HG03280 (cell line): Measurements from ENCODE around the gene GLRX.
"Not testable (repeated sequence)": the region's sequence is repeated elsewhere in the genome, so short reads cannot be mapped to it uniquely, and the experiment has no call there.

Experiments used
- ATAC-seq: cut with Tn5 transposase; IDR thresholded peaks from one replicate; pipeline ENCODE4 v1.9.1; 2021; ENCODE audit warnings: mild to moderate bottlenecking, moderate library complexity; ENCODE audit not compliant: unreplicated experiment

Gene GLRX

DNA sequence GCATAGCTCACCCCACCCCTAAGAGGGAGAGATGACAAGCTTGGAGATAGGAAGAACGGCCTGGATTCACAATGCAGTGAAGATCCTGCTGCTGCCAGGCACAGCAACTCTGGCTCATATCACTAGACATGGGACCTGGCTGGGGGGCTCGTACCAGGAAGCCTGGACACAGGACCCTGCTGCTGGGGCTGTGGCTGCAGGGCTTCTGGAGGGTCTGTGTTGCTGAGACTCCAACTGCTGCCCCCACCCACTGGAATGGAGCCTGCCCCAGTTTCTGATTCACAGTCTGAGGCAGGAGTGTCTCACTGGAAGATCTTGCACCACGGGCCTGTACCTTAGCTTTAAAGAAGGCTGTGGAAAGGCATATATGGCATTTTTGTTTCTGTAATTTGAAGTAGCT is 31.0 kb upstream of the GLRX start:
- ATAC-seq, result no peak

DNA sequence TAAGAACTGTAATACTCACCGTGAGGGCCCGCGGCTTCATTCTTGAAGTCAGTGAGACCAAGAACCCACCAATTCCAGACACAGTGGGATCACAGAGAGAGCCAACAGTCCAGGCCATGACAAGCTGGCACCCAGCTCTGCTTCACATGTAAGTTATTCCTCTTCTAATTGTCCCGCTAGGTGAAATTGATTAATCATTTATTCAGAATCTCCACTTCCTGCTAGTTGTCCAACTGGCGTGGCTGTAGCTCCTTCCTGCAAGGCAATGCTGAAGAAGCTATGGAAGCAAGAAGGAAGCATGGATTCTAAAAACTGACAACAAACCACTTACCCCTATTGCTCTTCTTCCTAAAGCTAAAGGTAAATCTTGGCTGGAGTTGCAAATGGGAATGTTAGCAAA is 30.0 kb upstream of the GLRX start:
- ATAC-seq, result no peak

DNA sequence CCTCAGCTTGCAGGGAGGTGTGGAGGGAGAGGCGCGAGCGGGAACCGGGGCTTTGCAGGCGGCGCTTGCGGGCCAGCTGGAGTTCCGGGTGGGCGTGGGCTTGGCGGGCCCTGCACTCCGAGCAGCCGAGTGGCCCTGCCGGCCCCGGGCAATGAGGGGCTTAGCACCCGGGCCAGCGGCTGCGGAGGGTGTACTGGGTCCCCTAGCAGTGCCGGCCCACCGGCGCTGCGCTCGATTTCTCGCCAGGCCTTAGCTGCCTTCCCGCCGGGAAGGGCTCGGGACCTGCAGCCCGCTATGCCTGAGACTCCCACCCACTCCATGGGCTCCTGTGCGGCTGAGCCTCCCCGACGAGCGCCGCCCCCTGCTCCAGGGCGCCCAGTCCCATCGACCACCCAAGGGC is 28.6 kb upstream of the GLRX start:
- ATAC-seq, result not testable (repeated sequence)

DNA sequence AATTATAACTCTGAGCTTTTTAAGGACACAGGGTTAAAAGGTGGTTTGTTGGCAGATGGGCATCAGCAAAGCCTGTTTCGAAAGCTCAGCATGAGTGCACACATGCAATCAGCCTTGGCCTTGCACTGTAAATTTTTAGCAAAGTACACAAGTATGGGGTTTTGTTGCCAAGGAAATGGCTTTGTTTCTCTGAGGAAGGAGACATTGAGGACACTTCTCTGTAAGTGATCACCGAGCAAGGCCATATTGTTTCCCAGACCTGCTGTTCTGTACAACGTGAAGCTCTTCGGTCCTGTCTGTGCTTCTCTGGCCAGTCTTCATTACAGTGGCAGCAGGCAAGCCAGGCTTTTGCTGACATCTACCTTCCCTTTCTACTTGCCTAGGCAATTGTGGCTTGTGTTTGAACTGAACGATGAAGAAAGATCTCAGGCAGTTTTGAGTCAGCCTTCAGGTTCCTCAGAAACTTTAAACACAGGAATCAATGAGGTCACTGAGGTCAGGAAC is 27.9 kb upstream of the GLRX start:
- ATAC-seq, result no peak

DNA sequence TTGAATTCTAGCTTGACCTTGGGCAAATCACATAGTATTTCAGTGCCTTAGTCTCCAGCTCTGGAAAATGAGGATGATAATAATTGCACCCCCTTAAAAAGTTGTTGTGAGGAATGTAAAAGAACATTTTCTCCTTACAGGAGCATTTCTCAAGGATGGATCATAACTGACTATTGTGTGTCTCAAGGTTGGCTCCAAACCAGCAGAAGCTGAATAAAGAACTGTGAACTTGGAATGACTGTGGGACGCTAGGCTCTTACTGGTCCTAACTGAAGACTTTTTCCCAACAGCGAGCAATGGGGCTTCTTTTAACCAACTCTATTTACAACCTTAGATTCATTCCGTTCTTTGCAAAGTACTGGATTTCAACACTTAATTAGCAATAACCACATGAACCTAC is 26.2 kb upstream of the GLRX start:
- ATAC-seq, result no peak

DNA sequence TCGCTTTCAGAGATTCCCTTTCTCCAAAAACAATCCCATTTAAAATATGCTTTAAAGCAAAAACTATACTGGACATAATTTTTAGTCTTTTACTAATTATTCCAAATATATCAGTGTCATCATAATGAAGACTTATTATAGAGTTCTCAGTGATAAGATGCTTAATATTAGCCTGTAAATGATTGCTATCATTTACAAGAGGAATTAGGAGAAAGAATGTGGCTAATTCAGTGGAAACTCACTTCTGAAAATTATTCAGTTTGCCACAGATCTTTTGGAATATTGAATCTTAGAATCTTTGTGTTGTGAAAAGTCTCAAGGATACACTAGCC is 24.7 kb upstream of the GLRX start:
- ATAC-seq, result no peak

DNA sequence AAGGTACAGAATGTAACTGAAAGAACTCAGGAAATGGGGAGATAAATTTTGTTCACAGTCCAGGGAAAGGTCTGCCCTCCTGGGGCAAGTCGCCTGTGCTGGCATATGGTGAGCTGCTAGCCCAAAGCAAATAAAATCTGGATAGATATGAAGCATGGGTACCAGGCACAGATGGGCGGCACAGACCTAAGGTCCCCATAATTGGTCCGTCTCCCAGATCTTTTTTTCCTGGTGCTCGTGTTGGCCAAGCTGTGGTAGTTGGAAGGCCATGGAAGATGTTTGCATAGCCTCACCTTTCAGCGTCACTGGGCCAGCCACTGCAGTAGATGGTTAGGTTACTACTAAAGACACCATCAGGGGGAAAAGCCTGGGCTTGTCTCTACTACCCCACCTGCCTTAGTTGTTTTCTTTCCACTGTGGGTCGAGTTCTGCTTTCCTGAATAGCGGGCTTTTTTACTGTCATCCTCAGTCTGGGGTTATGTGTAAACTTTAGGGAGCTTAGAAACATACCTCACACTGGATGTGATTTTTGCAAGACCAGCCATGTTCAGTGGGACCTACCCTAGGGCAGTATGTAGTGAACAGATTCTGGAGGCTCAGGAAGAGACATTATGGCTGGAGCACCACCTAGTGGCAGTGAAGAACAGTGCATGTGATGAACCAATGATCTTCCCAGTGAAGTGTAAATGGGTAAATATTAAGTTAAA is 24.2 kb upstream of the GLRX start:
- ATAC-seq, result peak; percentile 64

DNA sequence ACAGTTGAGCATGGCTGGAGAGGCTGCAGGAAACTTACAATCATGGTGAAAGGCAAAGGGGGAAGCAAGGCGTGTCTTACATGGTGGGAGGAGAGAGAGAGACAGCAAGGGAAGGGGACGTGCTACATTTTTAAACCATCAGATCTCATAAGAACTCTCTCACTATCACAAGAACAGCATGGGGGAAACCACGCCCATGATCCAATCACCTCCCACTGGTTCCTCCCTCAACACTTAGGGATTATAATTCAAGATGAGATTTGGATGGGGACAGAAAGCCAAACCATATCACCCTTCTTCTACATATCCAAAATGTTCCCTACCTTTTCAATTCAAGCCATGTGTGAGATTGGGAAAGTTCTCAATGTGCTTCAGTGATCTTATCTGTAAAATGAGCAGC is 22.9 kb upstream of the GLRX start:
- ATAC-seq, result no peak

DNA sequence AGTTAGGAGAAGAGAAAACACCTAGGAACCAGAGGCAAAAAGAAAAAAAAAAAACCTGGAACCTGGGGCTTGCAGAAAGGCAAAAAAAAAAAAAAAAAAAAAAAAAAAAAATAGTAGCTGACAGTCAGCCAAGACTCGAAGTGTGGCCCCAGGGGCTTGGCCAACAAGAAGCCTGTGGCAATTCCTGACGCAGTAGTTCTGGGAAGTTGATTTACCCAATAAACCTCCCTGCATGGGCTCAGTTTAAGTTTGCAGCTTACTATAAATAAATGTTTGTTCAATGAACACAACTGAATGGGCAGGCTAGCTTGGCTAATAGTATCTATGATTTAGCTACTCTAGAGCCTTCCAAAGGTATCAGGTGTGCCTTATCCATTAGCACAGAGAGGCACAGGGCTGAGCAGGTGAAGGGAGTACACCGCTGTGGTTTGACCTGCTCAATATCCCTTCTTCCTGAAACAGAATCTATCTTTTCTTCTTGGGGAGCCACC is 21.3 kb upstream of the GLRX start:
- ATAC-seq, result no peak

DNA sequence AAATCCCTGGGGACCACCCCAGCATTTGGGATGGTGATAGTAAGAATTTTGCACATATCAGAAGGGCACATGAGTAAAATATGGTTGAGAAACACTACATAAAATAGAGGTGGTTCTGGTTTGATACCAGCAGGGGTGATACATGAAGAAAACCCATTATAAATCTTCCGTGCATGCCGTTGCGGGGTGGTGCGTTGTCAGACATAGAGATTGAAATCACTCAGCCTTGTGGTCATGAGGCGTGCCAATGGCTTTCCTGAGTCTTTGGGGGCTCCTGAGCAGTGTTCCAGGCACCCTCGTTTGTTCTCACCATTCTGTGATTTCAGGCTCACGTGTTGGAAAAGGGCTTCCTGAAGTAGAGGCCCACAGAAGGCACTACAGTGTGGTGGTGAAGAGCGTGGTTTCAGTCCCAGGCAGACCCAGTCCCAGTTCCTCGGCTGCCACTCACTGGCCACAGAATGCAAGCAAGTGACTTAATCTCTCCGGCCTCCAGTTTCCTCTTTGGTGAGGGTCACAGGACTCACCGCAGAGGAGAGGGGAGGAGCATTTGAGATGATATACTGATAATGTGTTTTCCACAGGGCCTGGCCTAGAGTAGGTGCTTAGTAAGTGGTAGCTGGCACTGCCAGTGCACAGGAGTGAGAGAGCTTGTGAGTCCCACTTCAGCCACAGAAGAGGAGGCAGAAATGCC is 20.5 kb upstream of the GLRX start:
- ATAC-seq, result peak; percentile 87

DNA sequence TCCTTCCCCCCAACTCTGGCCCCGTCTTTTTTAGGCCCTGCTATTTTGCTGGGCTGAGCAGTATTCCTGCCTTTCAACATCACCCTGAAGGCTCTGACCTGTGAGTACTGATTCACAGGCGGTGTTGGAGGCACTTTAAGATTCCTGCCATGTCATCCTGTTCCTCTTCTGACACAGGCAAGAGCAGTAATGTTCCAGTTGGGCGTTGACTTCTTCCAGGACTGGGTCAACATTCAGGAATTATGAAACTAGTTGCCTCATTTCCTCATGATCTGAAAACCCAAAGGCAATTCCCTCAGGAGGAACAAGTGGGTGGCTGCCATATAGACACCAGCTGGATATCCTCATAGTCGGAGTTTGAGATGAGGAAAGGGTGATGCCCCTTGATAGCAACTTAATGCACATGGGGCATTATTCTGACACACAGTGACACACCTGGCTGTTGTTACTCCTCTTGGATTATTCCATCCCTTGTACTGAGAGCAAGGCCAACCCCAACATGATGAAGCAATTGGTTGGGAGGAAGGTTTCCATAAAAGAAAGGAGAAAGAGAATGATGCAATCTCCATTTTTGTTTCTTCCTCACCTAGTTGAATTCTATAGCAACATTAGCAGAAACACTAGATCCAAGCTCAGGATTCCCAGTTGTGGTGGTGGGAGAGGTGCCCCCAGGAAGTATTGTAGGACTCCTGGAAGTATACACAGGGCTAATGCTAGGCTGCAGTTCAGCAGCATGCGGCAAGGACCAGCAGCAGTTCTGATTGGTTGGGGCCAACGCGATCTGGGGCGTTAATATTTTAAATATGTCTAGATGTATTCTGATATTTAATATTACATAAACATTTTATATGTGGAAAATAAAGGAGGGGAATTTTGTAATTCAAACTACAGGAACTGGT is 19.6 kb upstream of the GLRX start:
- ATAC-seq, result no peak

DNA sequence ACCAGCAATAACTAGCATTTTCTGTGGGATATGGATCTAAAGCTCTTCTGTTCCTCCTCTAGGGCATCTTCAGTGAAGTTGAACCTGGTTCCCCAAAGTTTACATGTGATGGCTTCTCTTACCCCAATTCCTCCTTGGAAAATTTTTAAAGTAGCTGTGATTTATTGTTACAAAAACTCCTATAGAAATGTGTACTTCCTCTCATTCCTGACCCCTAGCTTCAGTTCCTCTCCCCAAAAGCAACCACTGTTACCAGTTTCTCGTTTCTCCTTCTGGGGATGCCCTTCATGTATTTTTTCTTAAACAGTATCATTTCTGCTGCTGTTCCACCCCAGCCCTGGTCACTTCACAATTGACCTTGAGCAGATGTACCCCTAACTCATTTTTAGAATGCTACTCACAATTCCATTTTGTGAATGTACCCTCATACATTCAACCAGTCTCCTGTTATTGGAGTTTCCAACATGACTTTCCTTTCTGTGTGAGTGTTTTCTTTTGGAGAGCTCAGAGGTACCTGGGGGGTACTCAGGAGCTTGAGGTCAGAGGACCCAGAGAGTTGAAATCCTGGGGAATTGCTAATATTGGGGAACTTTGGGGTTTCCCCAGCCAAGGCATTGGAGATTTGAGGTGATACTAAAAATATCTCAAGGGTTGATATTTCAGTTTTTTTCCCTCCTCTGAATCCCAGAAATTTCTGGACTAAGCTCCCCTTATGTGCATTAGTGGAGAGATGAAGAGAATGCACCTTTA is 18.6 kb upstream of the GLRX start:
- ATAC-seq, result no peak

DNA sequence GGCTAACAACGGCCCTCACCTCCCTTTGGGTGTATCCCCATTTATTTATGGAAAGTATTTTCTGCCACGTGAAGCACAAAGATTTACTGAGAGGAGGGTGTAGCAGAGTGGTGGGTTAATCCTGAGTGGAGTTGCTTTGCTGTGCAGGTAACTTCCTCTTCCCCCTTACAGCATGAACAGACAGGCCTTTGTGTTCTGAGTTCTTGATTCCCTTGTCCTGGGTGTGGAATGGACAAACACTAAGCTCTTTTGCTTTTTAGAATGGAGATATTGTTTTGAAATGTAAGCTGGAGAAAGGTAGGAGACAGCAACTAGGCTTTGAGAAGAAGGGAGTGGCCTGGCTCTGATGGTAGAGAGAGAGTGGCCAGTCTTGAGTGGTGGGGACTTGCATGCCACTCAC is 17.1 kb upstream of the GLRX start:
- ATAC-seq, result no peak

DNA sequence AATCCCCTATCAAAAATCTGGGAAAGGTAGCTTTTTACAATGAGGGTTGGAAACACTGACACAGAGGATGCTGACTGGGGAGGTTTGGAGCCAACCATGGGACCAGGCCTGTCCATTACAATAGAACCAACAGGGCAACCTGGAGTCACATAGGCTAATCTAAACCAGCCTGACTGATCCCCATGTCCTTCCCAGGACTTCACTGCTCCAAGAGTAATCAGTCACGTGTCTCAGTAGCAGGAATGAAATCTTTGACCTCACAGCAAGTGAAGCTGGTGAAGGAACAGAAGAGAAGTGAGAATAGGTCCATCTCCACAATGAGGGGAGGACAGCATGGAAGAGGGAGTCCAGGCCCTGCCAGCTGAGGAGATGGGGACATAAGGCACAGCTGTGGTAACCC is 16.0 kb upstream of the GLRX start:
- no peak for ATAC-seq

DNA sequence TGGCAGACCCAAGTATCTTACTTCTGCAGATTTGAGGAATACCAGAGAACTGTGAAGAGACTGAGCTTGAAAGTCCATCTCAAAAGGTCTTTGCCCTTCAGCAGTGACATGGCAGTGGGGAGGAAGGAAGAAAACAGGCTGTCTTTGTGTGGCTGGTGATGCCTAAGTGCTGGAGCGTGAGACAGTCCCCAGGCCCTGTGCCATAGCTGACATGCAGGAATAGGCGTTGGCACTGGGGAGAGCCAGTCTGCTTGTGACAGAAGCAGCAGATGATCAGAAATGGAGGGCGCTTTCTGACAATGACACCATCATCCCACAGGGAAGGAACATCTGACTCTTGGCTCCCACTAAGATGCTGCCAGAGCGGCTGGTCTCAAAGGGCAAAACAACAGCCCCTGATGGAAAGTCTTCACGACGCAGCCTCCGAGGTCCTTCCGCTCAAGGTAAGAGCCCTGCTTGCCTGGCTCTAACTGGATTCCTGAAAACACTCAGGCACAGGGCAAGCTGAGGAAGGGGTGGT is 15.5 kb upstream of the GLRX start:
- ATAC-seq, result no peak

DNA sequence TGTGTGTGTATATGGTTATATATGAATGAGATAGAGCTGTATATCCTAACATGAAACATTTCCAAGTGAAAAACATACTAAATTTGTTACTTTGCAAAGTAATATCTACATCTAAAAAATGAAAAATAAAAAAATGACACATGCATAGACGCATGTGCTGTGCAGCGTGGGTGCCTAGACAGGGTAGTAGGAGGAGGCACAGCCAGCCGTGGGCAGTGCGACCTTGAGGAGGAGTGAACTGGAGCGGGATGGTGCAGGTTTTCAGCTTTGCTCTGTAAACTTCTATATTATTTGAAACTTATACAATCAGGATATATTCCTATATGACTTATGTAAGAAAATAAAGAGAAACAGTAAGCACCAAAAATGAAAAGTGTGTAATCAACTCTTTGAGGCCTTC is 15.0 kb upstream of the GLRX start:
- no peak for ATAC-seq

DNA sequence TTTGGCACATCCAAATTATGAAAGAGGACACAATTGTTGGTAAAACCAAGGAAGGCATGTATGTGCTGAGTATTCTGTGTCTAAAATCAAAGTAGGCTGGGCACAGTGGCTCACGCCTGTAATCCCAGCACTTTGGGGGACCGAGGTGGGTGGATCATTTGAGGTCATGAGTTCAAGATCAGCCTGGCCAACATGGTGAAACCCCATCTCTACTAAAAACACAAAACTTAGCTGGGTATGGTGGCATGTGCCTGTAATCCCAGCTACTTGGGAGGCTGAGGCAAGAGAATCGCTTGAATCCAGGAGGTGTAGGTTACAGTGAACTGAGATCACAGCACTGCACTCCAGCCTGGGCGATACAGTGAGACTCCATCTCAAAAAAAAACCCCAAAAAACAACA is 14.4 kb upstream of the GLRX start:
- not testable (repeated sequence) for ATAC-seq

DNA sequence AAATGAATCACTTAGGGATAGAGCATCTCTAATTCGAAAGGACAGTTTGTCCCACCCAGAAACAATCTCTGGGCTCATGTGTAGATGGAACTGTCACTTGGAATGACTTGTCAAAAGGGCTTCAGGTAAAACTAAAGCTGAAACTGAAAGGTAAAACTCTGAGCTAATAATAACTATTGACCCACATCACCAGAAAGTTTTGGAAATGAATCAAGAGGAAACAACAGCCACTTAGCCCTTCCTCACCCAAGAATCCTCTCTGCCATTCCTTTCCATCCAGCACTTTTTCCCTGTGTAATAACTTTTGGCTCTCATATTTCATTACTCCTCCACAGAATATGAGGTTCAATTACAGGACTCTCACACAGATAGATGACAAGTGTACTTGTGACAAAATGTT is 14.0 kb upstream of the GLRX start:
- no peak for ATAC-seq

DNA sequence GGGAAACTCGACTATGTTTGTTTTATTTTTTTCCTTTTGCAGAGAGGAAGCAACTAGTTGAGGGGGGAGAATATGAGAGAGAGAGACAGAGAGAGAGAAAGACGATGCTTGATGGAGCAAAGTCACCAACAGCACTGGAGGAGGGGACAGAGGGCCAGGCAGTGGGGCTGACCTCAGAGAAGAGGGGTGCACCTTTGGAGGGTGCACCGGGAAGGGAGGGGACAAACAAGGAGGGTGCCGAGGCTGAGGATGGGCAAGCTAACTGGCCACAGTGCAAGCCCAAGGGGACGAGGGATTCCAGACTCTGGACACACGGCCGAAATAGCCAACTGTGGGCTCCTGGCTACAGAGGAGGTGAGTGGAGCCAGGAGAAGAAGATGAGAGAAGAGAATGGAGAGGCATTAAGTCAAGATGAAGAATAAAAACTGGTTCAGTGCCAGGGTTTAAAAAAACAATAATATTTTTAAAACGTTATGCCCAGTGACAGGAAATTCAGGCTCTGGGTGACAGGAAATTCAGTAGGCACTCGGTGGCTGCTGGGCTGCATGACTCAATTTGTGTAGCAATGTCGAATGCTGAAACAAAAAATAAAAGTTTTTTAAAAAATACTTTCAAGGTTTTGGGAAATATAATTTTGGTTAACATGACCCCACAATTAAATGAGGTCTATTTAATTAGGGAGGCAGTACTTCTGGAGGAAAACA is 13.3 kb upstream of the GLRX start:
- no peak for ATAC-seq

DNA sequence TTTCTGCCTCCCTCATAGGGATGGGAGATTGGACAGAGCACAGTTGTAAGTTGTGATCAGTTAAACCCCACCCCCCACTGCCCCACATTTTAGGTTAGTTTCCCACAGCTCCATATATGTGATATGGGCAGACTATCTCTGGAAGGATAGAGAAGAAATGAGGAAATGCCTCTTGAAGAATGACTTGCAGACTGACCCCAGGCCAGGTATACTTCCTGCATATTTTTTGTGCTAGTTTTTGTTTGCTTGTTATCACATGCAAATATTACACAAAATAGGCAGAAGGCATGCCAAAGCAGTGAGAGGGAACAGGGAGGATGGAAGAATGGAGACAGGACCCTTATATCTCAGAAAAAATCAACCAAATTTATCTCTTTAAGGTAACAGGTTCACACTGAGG is 10.1 kb upstream of the GLRX start:
- no peak for ATAC-seq
